H9 (cell line): ENCODE results near the gene PIEZO2. TPM values are rescaled to one million over a fixed set of nuclear protein-coding genes. Genes with fewer than 3 reads are reported as not detected.

ENCODE experiments used
- DNase-seq: peaks from one replicate; pipeline ENCODE4 v3.0.0-alpha.2; 2017
- H2AFZ ChIP-seq: one replicate; pipeline ENCODE4 v1.6.1; 2013; ENCODE audit warnings: mild to moderate bottlenecking, low read length, control low read depth, moderate library complexity
- H2AK5ac ChIP-seq: 2 replicates; pipeline ENCODE4 v1.6.1; 2013; ENCODE audit warnings: low read length, control low read depth, mixed read lengths; ENCODE audit not compliant: insufficient read length
- H2BK120ac ChIP-seq: one replicate; pipeline ENCODE4 v1.6.1; 2013; ENCODE audit warnings: low read depth, mild to moderate bottlenecking, low read length, control low read depth, inconsistent platforms; ENCODE audit not compliant: poor library complexity, severe bottlenecking
- H2BK12ac ChIP-seq: 2 replicates; pipeline ENCODE4 v1.6.1; 2013; ENCODE audit warnings: low read length, control low read depth, mixed read lengths, low read depth; ENCODE audit not compliant: insufficient read length
- H2BK15ac ChIP-seq: 2 replicates; pipeline ENCODE4 v1.6.1; 2013; ENCODE audit warnings: low read depth, low read length, control low read depth
- H2BK20ac ChIP-seq: one replicate; pipeline ENCODE4 v1.6.1; 2013; ENCODE audit warnings: low read depth, mild to moderate bottlenecking, low read length, control low read depth, inconsistent platforms; ENCODE audit not compliant: poor library complexity, severe bottlenecking
- H2BK5ac ChIP-seq: 2 replicates; pipeline ENCODE4 v1.6.1; 2013; ENCODE audit warnings: low read length, control low read depth, mixed read lengths; ENCODE audit not compliant: insufficient read length
- H3K14ac ChIP-seq: 2 replicates; pipeline ENCODE4 v1.6.1; 2013; ENCODE audit warnings: low read length, control low read depth; ENCODE audit not compliant: insufficient read depth
- H3K18ac ChIP-seq: 2 replicates; pipeline ENCODE4 v1.6.1; 2013; ENCODE audit warnings: low read depth, mild to moderate bottlenecking, mixed read lengths, low read length, control low read depth; ENCODE audit not compliant: insufficient read length
- H3K23ac ChIP-seq: 2 replicates; pipeline ENCODE4 v1.6.1; 2013; ENCODE audit warnings: low read length, control low read depth, mixed read lengths, low read depth; ENCODE audit not compliant: insufficient read length
- H3K23me2 ChIP-seq: 2 replicates; pipeline ENCODE4 v1.6.1; 2013; ENCODE audit warnings: low read depth, mild to moderate bottlenecking, mixed read lengths, low read length, control low read depth; ENCODE audit not compliant: insufficient read length, poor library complexity, severe bottlenecking
- H3K27ac ChIP-seq: 2 replicates; pipeline ENCODE4 v1.5.1; 2013; ENCODE audit warnings: low read length, control low read depth, mixed read lengths, low read depth; ENCODE audit not compliant: insufficient read length
- H3K27me3 ChIP-seq: 2 replicates; pipeline ENCODE4 v1.6.1; 2013; ENCODE audit warnings: low read length, control low read depth, inconsistent platforms; ENCODE audit not compliant: insufficient read depth
- H3K4ac ChIP-seq: 2 replicates; pipeline ENCODE4 v1.6.1; 2013; ENCODE audit warnings: low read depth, mild to moderate bottlenecking, control low read depth, inconsistent platforms, low read length, moderate library complexity
- H3K4me1 ChIP-seq: 2 replicates; pipeline ENCODE4 v1.6.1; 2013; ENCODE audit warnings: low read length, control low read depth, inconsistent platforms; ENCODE audit not compliant: insufficient read depth
- H3K4me2 ChIP-seq: 2 replicates; pipeline ENCODE4 v1.6.1; 2013; ENCODE audit warnings: low read length, control low read depth, mixed read lengths; ENCODE audit not compliant: insufficient read length, insufficient read depth
- H3K56ac ChIP-seq: 2 replicates; pipeline ENCODE4 v1.6.1; 2013; ENCODE audit warnings: low read depth, mild to moderate bottlenecking, mixed read lengths, low read length, control low read depth; ENCODE audit not compliant: insufficient read length
- H3K79me1 ChIP-seq: 2 replicates; pipeline ENCODE4 v1.6.1; 2013; ENCODE audit warnings: low read depth, mild to moderate bottlenecking, moderate library complexity, low read length, control low read depth, inconsistent platforms; ENCODE audit not compliant: insufficient read depth, poor library complexity, severe bottlenecking
- H3K79me2 ChIP-seq: 2 replicates; pipeline ENCODE4 v1.6.1; 2013; ENCODE audit warnings: low read length, control low read depth, inconsistent platforms; ENCODE audit not compliant: insufficient read depth
- H3K9ac ChIP-seq: 2 replicates; pipeline ENCODE4 v1.6.1; 2013; ENCODE audit warnings: low read length, control low read depth, mixed read lengths; ENCODE audit not compliant: insufficient read length; ENCODE audit errors: extremely low read depth
- H3K9me3 ChIP-seq: one replicate; pipeline ENCODE4 v1.6.1; 2013; ENCODE audit warnings: low read depth, low read length, inconsistent platforms; ENCODE audit not compliant: control insufficient read depth
- H3T11ph ChIP-seq: one replicate; pipeline ENCODE4 v1.6.1; 2013; ENCODE audit warnings: mild to moderate bottlenecking, low read length, control low read depth, inconsistent platforms
- H4K20me1 ChIP-seq: one replicate; pipeline ENCODE4 v1.6.1; 2013; ENCODE audit not compliant: control insufficient read depth, insufficient read length, insufficient read depth
- H4K5ac ChIP-seq: 2 replicates; pipeline ENCODE4 v1.6.1; 2013; ENCODE audit warnings: low read depth, mild to moderate bottlenecking, mixed read lengths, low read length, control low read depth; ENCODE audit not compliant: insufficient read length
- H4K8ac ChIP-seq: replicated peaks from 2 replicates; pipeline ENCODE4 v1.6.1; 2013; ENCODE audit warnings: low read length, control low read depth, mixed read lengths, low read depth; ENCODE audit not compliant: insufficient read length
- H4K91ac ChIP-seq: 2 replicates; pipeline ENCODE4 v1.6.1; 2013; ENCODE audit warnings: low read depth, mild to moderate bottlenecking, moderate library complexity, mixed read lengths, low read length, control low read depth; ENCODE audit not compliant: insufficient read length
- H3K27ac Mint-ChIP-seq, 3 experiments: 2 replicates in 2 of 3; 3 replicates in 1 of 3; pipeline ENCODE4 v1.8.0; 2020 to 2021; ENCODE audit warnings: mixed read lengths in 3 of 3, mild to moderate bottlenecking in 1 of 3, moderate library complexity in 1 of 3
- H3K27me3 Mint-ChIP-seq: 2 replicates; pipeline ENCODE4 v1.8.0; 2021; ENCODE audit warnings: low read depth, mild to moderate bottlenecking, moderate library complexity, mixed read lengths
- H3K36me3 Mint-ChIP-seq, 3 experiments: 2 replicates in 2 of 3; 3 replicates in 1 of 3; pipeline ENCODE4 v1.8.0; 2020 to 2021; ENCODE audit warnings: low read depth in 3 of 3, mixed read lengths in 3 of 3; ENCODE audit not compliant: insufficient read depth in 1 of 3
- H3K4me1 Mint-ChIP-seq, 2 experiments: 2 replicates each; pipeline ENCODE4 v1.8.0; 2020; ENCODE audit warnings: mixed read lengths in 2 of 2
- H3K4me3 Mint-ChIP-seq, 2 experiments: 2 replicates in 1 of 2; 3 replicates in 1 of 2; pipeline ENCODE4 v1.8.0; 2020 to 2021; ENCODE audit warnings: mild to moderate bottlenecking in 2 of 2, mixed read lengths in 2 of 2, moderate library complexity in 1 of 2
- H3K9me3 Mint-ChIP-seq, 2 experiments: 2 replicates in 1 of 2; 3 replicates in 1 of 2; pipeline ENCODE4 v1.8.0; 2020; ENCODE audit warnings: mild to moderate bottlenecking in 2 of 2, mixed read lengths in 2 of 2, moderate library complexity in 1 of 2
- WGBS: extraction: QIAGEN DNeasy Blood & Tissue Kit; methylation state at CpG from one replicate; pipeline ENCODE4 v1.1.7; 2013; ENCODE audit warnings: missing lambda C conversion rate, low lambda C conversion rate, mixed read lengths; ENCODE audit not compliant: insufficient read length; ENCODE audit errors: extremely low coverage; 5-methylcytosine and 5-hydroxymethylcytosine counted together
- total RNA-seq: library from RNA; stranded (reverse); gene quantifications from 2 replicates; pipeline ENCODE4 v1.2.1, GENCODE V29; 2021
- TF ChIP-seq, protein P1 (sequence below): fragments of 200-600 bp; sonication (generic); conservative IDR thresholded peaks from 3 replicates; pipeline ENCODE4 v1.8.0; 2021; ENCODE audit warnings: antibody characterized with exemption, mild to moderate bottlenecking

PIEZO2 gene
- total RNA-seq, 1 experiment from 2014 or later: 3.9 TPM

DNA sequence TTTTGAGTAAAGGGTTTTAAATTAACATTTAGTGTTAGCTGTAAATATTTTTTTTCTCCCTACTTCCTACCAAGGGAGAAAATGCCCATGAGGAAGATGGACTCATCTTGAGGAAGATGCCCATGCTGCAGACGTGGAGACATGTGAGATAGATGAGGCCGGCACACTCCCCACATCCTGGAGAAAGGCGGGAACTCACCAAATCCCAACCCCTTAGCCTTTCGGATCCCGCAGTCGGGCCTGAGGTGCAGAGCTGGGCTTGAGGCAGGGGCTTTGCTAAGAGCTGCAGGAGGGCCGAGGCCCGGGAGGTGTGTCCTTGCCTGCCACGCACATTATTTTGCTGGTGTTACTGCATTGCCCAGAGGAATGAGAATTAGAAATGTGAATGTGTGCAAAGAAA lies 485.6 kb downstream of the PIEZO2 start:
- Histone ChIP-seq H2BK120ac (no peak overlapping the region), H3K27me3 (no peaks in the 10 kb centered on the region), H3K4ac (no peak overlapping the region), H3K23me2 (no peaks in the 10 kb centered on the region), H3K27ac (no peak overlapping the region), H2BK20ac (no peak overlapping the region), H3K14ac (no peak overlapping the region), H3K9me3 (no peaks in the 10 kb centered on the region), H3K56ac (no peak overlapping the region), H3K23ac (no peak overlapping the region), H3T11ph (no peak overlapping the region), H4K20me1 (no peaks in the 10 kb centered on the region), H3K79me2 (no peaks in the 10 kb centered on the region), H3K18ac (no peak overlapping the region), H4K8ac (no peak overlapping the region), H2BK15ac (no peak overlapping the region), H3K4me1 (no peaks in the 10 kb centered on the region; the same call in 1 of the 2 replicates), H2AK5ac (no peak overlapping the region), H2AFZ (no peak overlapping the region), H2BK5ac (no peak overlapping the region), H4K91ac (no peak overlapping the region), H3K4me2 (no peak overlapping the region), H2BK12ac (no peak overlapping the region), H4K5ac (no peak overlapping the region), H3K79me1 (no peaks in the 10 kb centered on the region), H3K9ac (no peak overlapping the region)
- TF ChIP-seq, protein P1, sequence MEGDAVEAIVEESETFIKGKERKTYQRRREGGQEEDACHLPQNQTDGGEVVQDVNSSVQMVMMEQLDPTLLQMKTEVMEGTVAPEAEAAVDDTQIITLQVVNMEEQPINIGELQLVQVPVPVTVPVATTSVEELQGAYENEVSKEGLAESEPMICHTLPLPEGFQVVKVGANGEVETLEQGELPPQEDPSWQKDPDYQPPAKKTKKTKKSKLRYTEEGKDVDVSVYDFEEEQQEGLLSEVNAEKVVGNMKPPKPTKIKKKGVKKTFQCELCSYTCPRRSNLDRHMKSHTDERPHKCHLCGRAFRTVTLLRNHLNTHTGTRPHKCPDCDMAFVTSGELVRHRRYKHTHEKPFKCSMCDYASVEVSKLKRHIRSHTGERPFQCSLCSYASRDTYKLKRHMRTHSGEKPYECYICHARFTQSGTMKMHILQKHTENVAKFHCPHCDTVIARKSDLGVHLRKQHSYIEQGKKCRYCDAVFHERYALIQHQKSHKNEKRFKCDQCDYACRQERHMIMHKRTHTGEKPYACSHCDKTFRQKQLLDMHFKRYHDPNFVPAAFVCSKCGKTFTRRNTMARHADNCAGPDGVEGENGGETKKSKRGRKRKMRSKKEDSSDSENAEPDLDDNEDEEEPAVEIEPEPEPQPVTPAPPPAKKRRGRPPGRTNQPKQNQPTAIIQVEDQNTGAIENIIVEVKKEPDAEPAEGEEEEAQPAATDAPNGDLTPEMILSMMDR: no peak
- Mint-ChIP-seq H3K27ac (no peak overlapping the region), H3K4me1 (peaks cover 3 to 13% of the 10 kb centered on the region in 2 experiments), H3K9me3 (no peaks in the 10 kb centered on the region), H3K4me3 (no peak overlapping the region), H3K36me3 (no peaks in the 10 kb centered on the region), H3K27me3 (peaks cover 2% of the 10 kb centered on the region)
- no CpG with 5 or more reads among the region's 9 CpGs for WGBS
- no peak for DNase-seq
